ENCODE measurements around the gene CDH9. TPM values are rescaled to one million over a fixed set of nuclear protein-coding genes. Genes with fewer than 3 reads are reported as not detected.

The CDH9 gene
- total and polyA plus RNA-seq, 9 of the 15 experiments (the other 6 are each of a cell fraction or from before 2014, with no cell fraction given), result not detected

DNA sequence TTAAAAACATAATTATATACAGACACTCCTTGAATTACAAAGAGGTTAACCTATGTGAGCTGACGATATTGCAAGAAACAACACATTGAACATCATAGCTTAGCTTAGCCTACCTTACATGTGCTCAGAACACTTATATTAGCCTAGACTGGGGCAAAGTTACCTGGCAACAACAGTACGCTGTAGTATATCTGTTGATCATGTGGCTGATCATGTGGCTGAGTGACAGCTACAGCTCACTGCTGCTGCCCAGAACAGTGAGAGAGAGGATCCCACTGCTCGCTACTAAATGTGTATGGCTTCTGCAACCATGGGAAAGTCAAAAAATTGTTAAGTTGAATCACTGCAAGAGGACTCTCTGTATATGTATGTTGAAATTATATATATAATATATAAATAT is 169.9 kb downstream of the CDH9 start:
- no peak for FAIRE-seq
- BruUV-seq (replicated peaks), result no TSS peak
- intact Hi-C loops (cut with micrococcal nuclease) (no loop called here), in situ Hi-C loops (cut with MboI) (no loop called here)
- 1% methylated on average over 3 of the region's 3 CpGs for WGBS (ENCODE audit: insufficient coverage, low coverage, missing lambda C conversion rate)
- CTCF ChIA-PET (ENCODE audit: low intra/inter-chr PET ratio), result no interaction called here
- Histone ChIP-seq H3K9me1 (ENCODE audit: control insufficient read depth, insufficient read depth, low read length) (no peaks in the 10 kb centered on the region), H3K4me3 (no peak overlapping the region), H3K36me3 (ENCODE audit: control insufficient read depth, insufficient read depth, low read length) (no peaks in the 10 kb centered on the region), H4K20me1 (replicated peaks; ENCODE audit: control insufficient read depth, insufficient read depth, low read length) (no peaks in the 10 kb centered on the region), H3K27me3 (ENCODE audit: control insufficient read depth in 2 of 2, insufficient read depth in 2 of 2, low read length in 2 of 2) (no peaks in the 10 kb centered on the region), H2AFZ (ENCODE audit: low read depth, low read length) (no peak overlapping the region), H3K79me2 (ENCODE audit: control insufficient read depth, insufficient read depth, low read length) (no peaks in the 10 kb centered on the region), H3K9me3 (replicated peaks; ENCODE audit: control insufficient read depth, insufficient read depth, low read depth, low read length) (no peaks in the 10 kb centered on the region), H3K9ac (ENCODE audit: insufficient read depth in 1 of 2, low read depth in 2 of 2, low read length in 2 of 2) (no peak overlapping the region), H3K4me1 (replicated peaks in 1 of 2; ENCODE audit: control insufficient read depth in 2 of 2, insufficient read depth in 2 of 2, low read length in 2 of 2) (no peaks in the 10 kb centered on the region), H3K4me2 (ENCODE audit: insufficient read depth, low read length) (no peak overlapping the region), H3K27ac (ENCODE audit: extremely low read depth, low read depth, low read length) (no peak overlapping the region)
- ATAC-seq, result no peak
- no peak for TF ChIP-seq BRF1 (IDR thresholded peaks at IDR 0.05; ENCODE audit: borderline replicate concordance, extremely low read depth, insufficient read length)
- TF ChIP-seq KLF6 (CRISPR knock-in tag; IDR thresholded peaks at IDR 0.05; ENCODE audit: borderline replicate concordance), result no peak
- no peak for TF ChIP-seq NCOA1 (IDR thresholded peaks at IDR 0.05; ENCODE audit: low read depth)
- TF ChIP-seq NRF1 (conservative IDR thresholded peaks at IDR 0.05 in 1 of 2, IDR thresholded peaks at IDR 0.05 in 1 of 2), result no peak
- TF ChIP-seq FOXA3 (CRISPR knock-in tag; conservative IDR thresholded peaks at IDR 0.05 in 1 of 2, IDR thresholded peaks at IDR 0.05 in 1 of 2), result no peak
- no peak for TF ChIP-seq MED1 (CRISPR knock-in tag; IDR thresholded peaks at IDR 0.05; ENCODE audit: borderline replicate concordance)
- TF ChIP-seq, protein P1, sequence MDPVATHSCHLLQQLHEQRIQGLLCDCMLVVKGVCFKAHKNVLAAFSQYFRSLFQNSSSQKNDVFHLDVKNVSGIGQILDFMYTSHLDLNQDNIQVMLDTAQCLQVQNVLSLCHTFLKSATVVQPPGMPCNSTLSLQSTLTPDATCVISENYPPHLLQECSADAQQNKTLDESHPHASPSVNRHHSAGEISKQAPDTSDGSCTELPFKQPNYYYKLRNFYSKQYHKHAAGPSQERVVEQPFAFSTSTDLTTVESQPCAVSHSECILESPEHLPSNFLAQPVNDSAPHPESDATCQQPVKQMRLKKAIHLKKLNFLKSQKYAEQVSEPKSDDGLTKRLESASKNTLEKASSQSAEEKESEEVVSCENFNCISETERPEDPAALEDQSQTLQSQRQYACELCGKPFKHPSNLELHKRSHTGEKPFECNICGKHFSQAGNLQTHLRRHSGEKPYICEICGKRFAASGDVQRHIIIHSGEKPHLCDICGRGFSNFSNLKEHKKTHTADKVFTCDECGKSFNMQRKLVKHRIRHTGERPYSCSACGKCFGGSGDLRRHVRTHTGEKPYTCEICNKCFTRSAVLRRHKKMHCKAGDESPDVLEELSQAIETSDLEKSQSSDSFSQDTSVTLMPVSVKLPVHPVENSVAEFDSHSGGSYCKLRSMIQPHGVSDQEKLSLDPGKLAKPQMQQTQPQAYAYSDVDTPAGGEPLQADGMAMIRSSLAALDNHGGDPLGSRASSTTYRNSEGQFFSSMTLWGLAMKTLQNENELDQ (CRISPR knock-in tag; IDR thresholded peaks at IDR 0.05; ENCODE audit: borderline replicate concordance), result no peak
- TF ChIP-seq, protein P2, sequence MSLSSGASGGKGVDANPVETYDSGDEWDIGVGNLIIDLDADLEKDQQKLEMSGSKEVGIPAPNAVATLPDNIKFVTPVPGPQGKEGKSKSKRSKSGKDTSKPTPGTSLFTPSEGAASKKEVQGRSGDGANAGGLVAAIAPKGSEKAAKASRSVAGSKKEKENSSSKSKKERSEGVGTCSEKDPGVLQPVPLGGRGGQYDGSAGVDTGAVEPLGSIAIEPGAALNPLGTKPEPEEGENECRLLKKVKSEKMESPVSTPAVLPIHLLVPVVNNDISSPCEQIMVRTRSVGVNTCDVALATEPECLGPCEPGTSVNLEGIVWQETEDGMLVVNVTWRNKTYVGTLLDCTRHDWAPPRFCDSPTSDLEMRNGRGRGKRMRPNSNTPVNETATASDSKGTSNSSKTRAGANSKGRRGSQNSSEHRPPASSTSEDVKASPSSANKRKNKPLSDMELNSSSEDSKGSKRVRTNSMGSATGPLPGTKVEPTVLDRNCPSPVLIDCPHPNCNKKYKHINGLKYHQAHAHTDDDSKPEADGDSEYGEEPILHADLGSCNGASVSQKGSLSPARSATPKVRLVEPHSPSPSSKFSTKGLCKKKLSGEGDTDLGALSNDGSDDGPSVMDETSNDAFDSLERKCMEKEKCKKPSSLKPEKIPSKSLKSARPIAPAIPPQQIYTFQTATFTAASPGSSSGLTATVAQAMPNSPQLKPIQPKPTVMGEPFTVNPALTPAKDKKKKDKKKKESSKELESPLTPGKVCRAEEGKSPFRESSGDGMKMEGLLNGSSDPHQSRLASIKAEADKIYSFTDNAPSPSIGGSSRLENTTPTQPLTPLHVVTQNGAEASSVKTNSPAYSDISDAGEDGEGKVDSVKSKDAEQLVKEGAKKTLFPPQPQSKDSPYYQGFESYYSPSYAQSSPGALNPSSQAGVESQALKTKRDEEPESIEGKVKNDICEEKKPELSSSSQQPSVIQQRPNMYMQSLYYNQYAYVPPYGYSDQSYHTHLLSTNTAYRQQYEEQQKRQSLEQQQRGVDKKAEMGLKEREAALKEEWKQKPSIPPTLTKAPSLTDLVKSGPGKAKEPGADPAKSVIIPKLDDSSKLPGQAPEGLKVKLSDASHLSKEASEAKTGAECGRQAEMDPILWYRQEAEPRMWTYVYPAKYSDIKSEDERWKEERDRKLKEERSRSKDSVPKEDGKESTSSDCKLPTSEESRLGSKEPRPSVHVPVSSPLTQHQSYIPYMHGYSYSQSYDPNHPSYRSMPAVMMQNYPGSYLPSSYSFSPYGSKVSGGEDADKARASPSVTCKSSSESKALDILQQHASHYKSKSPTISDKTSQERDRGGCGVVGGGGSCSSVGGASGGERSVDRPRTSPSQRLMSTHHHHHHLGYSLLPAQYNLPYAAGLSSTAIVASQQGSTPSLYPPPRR (CRISPR knock-in tag; IDR thresholded peaks at IDR 0.05; ENCODE audit: borderline replicate concordance), result no peak
- DNase-seq (ENCODE audit: extremely low read depth in 1 of 4, low spot score in 3 of 4), result no peak
- POLR2A ChIA-PET, result no interaction called here
